ENCODE measurements around the gene POU6F2. TPM values are rescaled to one million over a fixed set of nuclear protein-coding genes. Genes with fewer than 3 reads are reported as not detected.
"Not testable (repeated sequence)": the region's sequence is repeated elsewhere in the genome, so short reads cannot be mapped to it uniquely, and the experiment has no call there.

Gene POU6F2
- total RNA-seq, 1 experiment from 2014 or later, result 0.90 TPM

DNA sequence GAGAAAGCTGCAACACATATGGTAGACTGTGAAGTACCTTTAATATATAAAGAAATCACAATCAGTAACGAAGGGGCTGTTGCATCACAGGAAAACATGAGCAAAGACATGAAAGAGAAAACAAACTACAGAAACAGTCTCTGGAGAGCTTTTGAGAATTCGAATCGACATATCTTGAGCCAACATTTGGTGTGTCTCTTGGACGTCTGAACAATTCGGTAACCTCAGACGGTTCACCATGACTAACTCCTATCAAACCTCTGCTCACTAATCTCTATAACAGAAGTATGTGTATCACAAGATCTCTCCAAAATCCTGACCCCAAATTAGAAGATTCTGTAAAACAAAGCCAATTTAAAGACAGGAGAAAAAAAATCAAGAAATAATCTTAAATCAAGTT is 326.5 kb downstream of the POU6F2 start:
- H3K36me3 ChIP-seq (replicated peaks; ENCODE audit: control insufficient read depth, insufficient read depth, low read length), result no peaks in the 10 kb centered on the region
- no peaks in the 10 kb centered on the region for H3K27me3 ChIP-seq (ENCODE audit: control insufficient read depth, insufficient read depth, low read length)
- DNase-seq, result no peak
- no peak overlapping the region for H3K4me3 ChIP-seq (ENCODE audit: insufficient read depth, low read depth, low read length)

DNA sequence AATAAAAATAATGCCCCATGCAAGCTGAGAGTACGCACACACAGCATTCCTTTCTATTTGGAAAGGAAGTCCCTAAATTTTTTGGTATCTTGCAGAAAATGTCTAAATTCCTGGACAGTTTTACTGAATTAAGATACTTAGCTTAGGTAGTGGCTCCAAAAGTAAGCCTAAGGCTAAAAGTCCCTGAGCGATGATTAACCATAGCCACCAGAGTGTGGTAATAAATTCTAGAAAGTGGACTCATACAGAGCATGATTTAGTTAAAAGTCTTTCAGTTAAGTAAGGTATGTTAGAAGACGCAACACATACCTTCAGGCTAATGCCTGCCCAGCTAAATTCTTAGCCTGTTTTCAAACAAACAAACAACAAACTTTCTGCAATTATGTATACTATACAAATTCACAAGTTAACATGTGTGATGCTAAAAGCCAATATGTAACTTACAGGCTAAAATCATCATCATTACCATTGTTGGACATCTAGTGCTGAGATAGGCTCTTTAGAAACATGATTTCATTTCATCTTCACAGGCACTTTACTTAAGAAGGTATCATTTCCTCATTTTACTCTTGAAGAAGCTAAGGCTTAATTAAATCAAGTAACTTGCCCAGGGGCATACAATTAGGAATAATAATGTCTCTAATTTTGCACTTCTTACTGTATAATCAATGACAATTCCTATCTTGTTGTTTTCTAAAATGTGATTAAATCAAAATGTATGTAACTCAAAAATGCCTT is 327.1 kb downstream of the POU6F2 start:
- Histone ChIP-seq H3K27me3 (ENCODE audit: control insufficient read depth, insufficient read depth, low read length) (no peaks in the 10 kb centered on the region), H3K4me3 (ENCODE audit: insufficient read depth, low read depth, low read length) (no peak overlapping the region)
- DNase-seq, result no peak

DNA sequence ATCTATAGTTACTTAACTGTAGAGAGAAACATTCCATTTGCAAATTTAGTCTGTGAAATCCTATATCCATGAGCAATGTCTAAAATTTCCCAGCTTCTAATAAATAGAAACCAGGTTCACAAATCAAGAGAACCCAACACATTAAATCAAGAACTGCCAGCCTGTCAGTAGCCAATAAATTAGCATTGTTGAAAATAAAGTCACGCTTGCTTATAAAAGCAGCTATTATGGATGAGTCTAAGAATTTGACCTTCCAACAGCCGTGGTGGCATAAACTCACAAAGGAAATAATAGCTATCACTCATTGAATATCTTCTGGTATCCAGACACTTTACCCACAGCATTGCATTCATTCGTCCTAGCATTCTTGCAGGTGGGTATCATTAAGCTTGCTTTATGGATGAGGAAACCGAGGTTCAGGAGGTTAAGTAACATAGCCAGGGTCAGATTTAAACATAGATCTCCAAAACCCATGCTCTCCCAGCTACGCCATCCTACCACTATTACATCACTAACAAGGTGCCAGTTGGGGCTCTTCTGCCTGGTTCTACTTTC is 328.4 kb downstream of the POU6F2 start:
- no peak for DNase-seq
- H3K27me3 ChIP-seq (ENCODE audit: control insufficient read depth, insufficient read depth, low read length), result no peaks in the 10 kb centered on the region

More for the DNA sequence above, 327.1 kb downstream of the POU6F2 start:
- H3K36me3 ChIP-seq (replicated peaks; ENCODE audit: control insufficient read depth, insufficient read depth, low read length), result no peaks in the 10 kb centered on the region

GRCh38 chr7:39310699-39311098 is 333.0 kb downstream of the POU6F2 start:
- DNase-seq, result peak; percentile 26
- no peak overlapping the region for H3K4me3 ChIP-seq (ENCODE audit: insufficient read depth, low read depth, low read length)
- no peaks in the 10 kb centered on the region for H3K36me3 ChIP-seq (replicated peaks; ENCODE audit: control insufficient read depth, insufficient read depth, low read length)
- no peaks in the 10 kb centered on the region for H3K27me3 ChIP-seq (ENCODE audit: control insufficient read depth, insufficient read depth, low read length)

More for the DNA sequence above, 328.4 kb downstream of the POU6F2 start:
- H3K4me3 ChIP-seq (ENCODE audit: insufficient read depth, low read depth, low read length), result no peak overlapping the region
- H3K36me3 ChIP-seq (replicated peaks; ENCODE audit: control insufficient read depth, insufficient read depth, low read length), result no peaks in the 10 kb centered on the region

DNA sequence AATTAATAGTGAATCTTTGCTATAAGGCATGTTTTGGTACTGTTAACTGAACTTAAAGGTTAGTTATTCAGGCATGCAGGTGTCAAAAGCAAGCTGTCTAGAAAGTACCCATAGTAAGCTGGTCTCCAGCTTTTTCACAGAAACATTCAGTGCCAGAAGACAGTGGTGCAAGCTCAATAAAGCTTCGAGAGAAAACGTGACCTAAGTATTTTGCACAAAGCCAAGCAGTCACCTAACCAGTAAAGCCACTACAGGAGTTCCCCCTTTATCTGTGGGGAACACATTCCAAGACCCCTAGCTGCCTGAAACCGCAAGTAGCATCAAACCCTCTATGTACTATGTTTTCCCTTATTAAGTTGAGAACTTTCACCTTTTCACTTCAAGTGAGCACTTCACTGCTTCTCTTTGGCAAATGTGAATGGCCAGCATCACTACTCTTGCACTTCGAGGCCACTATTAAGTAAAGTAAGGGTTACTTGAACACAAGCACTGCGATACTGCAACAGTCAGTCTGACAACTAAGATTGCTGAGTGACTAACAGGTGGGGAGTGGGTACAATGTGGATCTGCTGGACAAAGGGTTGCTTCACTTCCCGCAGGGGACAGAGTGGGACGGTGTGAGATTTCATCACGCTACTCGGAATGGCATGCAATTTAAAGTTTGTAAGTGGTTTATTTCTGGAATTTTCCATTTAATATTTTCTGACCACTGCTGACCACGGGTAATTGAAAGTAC is 334.7 kb downstream of the POU6F2 start:
- no peaks in the 10 kb centered on the region for H3K27me3 ChIP-seq (ENCODE audit: control insufficient read depth, insufficient read depth, low read length)
- no peak for DNase-seq
- no peaks in the 10 kb centered on the region for H3K36me3 ChIP-seq (replicated peaks; ENCODE audit: control insufficient read depth, insufficient read depth, low read length)
- H3K4me3 ChIP-seq (ENCODE audit: insufficient read depth, low read depth, low read length), result no peak overlapping the region

GRCh38 chr7:39313376-39313775 is 335.7 kb downstream of the POU6F2 start:
- no peak for DNase-seq
- no peak overlapping the region for H3K4me3 ChIP-seq (ENCODE audit: insufficient read depth, low read depth, low read length)
- no peaks in the 10 kb centered on the region for H3K27me3 ChIP-seq (ENCODE audit: control insufficient read depth, insufficient read depth, low read length)
- no peaks in the 10 kb centered on the region for H3K36me3 ChIP-seq (replicated peaks; ENCODE audit: control insufficient read depth, insufficient read depth, low read length)

DNA sequence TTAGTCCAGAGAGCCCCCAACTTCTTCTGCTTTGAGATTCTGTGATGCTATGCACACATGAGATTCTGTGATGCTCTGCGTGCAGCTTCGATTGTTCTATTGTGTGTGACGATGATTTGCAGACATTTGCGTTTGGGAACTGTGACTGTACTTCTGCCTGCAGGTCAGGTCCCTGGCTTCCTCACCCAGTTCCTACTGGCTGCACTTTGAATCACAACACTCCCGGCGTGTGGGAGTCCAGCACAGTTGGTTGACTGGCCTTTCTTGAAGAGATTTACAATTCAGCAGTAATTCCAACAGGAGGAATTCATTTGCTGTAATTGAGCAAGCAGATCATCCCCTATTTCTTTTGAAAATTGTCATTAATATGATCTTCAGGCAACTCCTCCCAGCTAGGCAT is 336.3 kb downstream of the POU6F2 start:
- Histone ChIP-seq H3K4me3 (ENCODE audit: insufficient read depth, low read depth, low read length) (no peak overlapping the region), H3K27me3 (ENCODE audit: control insufficient read depth, insufficient read depth, low read length) (no peaks in the 10 kb centered on the region)
- DNase-seq, result no peak

GRCh38 chr7:39317107-39317506 is 339.4 kb downstream of the POU6F2 start:
- Histone ChIP-seq H3K4me3 (ENCODE audit: insufficient read depth, low read depth, low read length) (no peak overlapping the region), H3K27me3 (ENCODE audit: control insufficient read depth, insufficient read depth, low read length) (no peaks in the 10 kb centered on the region), H3K36me3 (replicated peaks; ENCODE audit: control insufficient read depth, insufficient read depth, low read length) (no peaks in the 10 kb centered on the region)
- no peak for DNase-seq

More for the DNA sequence above, 336.3 kb downstream of the POU6F2 start:
- H3K36me3 ChIP-seq (replicated peaks; ENCODE audit: control insufficient read depth, insufficient read depth, low read length), result no peaks in the 10 kb centered on the region

DNA sequence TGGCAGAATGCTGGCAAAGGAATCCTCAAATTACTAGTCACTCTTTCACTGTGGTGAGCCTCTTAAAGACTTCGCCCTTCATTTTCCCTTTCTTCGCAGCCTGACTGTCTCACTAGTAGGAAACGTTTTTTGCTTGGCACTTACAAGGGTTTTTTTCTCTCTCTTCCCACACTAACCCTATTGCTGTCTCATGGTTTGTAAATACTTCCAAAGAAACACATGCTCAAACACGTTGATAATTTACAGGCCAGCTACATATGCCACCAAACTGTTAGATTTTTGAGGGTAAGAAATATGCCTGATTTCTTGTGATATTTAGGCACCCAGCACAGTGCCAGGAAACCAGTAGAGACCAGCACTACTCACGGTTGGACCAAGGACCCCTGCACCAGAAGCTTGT is 340.2 kb downstream of the POU6F2 start:
- Histone ChIP-seq H3K4me3 (ENCODE audit: insufficient read depth, low read depth, low read length) (no peak overlapping the region), H3K36me3 (replicated peaks; ENCODE audit: control insufficient read depth, insufficient read depth, low read length) (no peaks in the 10 kb centered on the region), H3K27me3 (ENCODE audit: control insufficient read depth, insufficient read depth, low read length) (no peaks in the 10 kb centered on the region)
- no peak for DNase-seq

- no peak for DNase-seq
- Histone ChIP-seq H3K27me3 (ENCODE audit: control insufficient read depth, insufficient read depth, low read length) (no peaks in the 10 kb centered on the region), H3K36me3 (replicated peaks; ENCODE audit: control insufficient read depth, insufficient read depth, low read length) (no peaks in the 10 kb centered on the region), H3K4me3 (ENCODE audit: insufficient read depth, low read depth, low read length) (no peak overlapping the region)
Measured at GRCh38 chr7:39321245-39321644, 343.5 kb downstream of the POU6F2 start.

DNA sequence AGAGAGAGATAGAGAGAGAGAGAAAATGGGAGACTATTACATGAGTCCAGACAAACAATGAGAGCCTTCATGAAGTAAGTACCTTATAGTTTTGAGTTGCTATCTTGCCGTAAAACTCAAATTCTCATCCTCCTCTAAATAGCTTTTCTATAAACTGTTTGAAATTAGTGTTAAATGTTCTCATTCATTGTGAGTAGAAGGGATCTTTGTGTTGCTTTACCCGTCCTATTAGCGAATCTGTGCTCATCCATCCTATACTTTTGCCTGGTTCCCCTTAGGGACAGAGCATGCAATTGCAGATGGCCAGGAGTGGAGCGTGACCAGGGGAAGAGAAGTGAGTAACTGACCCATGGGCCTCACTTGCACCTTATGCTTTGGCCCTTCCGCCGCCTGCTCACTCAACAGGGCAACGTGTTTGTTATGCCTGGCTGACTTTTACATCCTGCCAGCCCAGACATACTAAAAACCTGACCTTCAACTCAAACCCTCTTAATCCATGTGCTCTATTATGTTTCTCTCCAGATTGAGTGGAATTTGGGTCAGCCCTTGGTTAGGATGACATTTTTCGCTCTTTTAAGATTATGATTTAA is 344.3 kb downstream of the POU6F2 start:
- DNase-seq, result no peak

DNA sequence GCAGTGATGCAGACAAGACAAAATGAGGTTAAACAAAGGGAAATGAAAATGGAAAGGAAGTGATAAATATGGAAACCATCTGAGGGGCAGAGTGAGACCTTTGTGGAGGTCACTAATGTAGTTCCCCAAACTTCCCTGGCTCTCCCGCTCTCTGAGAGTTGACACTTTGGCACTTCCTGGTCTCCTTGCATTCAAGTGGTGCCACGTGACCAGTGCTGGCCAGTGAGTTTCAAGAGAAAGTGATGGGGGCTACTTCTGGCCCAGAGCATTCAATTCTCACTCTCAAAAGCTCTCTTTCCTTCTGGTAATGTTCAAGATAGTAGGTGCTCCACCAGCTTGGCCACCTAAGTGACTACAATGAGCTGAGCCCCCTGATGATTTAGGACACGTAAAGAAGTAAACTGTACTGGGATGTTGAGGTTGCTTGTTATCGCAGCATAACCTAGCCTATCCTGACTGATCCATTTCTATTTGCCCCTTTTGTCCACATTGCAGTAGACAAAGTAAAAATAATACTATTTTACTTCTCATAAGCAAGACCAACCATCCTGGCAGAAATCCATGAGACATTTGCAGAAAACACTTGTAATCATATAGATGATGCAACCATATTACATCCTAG is 346.5 kb downstream of the POU6F2 start:
- DNase-seq, result no peak
- Histone ChIP-seq H3K4me3 (ENCODE audit: insufficient read depth, low read depth, low read length) (no peak overlapping the region), H3K27me3 (ENCODE audit: control insufficient read depth, insufficient read depth, low read length) (no peaks in the 10 kb centered on the region), H3K36me3 (replicated peaks; ENCODE audit: control insufficient read depth, insufficient read depth, low read length) (no peaks in the 10 kb centered on the region)

More for the DNA sequence above, 344.3 kb downstream of the POU6F2 start:
- no peaks in the 10 kb centered on the region for H3K27me3 ChIP-seq (ENCODE audit: control insufficient read depth, insufficient read depth, low read length)
- H3K36me3 ChIP-seq (replicated peaks; ENCODE audit: control insufficient read depth, insufficient read depth, low read length), result no peaks in the 10 kb centered on the region
- H3K4me3 ChIP-seq (ENCODE audit: insufficient read depth, low read depth, low read length), result no peak overlapping the region

GRCh38 chr7:39331607-39332006 is 353.9 kb downstream of the POU6F2 start:
- H3K27me3 ChIP-seq (ENCODE audit: control insufficient read depth, insufficient read depth, low read length); H3K4me3 ChIP-seq (ENCODE audit: insufficient read depth, low read depth, low read length); H3K36me3 ChIP-seq (replicated peaks; ENCODE audit: control insufficient read depth, insufficient read depth, low read length); DNase-seq: not testable (repeated sequence)

DNA sequence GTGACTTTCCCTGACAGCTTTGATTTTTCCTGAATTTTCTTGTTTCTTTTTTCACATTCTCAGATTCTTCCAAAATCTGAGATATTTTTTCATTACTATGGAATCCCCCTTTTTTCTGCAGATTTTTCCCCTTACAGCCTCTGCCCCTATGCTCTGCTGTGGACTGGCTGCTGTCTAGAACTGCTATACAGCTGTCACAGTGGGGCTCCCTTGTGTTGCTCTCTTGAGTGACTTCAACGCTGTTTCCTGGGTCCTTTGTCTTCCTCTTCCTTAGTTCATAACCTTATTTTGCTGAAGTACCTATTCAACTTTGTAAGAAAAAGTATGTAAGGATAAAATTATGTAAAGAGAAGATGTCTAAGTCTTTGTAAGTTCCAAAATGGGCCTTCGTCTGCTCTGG is 354.4 kb downstream of the POU6F2 start:
- no peak for DNase-seq
- no peak overlapping the region for H3K4me3 ChIP-seq (ENCODE audit: insufficient read depth, low read depth, low read length)
- H3K36me3 ChIP-seq (replicated peaks; ENCODE audit: control insufficient read depth, insufficient read depth, low read length), result no peaks in the 10 kb centered on the region
- no peaks in the 10 kb centered on the region for H3K27me3 ChIP-seq (ENCODE audit: control insufficient read depth, insufficient read depth, low read length)

Data from H7 (cell line).